A549 treated with GW870086 at 1 μM for 4 hours (cell line): ENCODE results near the gene LRRD1. TPM values are rescaled to one million over a fixed set of nuclear protein-coding genes. Genes with fewer than 3 reads are reported as not detected.

ENCODE experiments used
- total RNA-seq: library from RNA; stranded (reverse); fragments of 200-300 nt; extraction: Qiagen RNA extraction; gene quantifications from 5 replicates; pipeline ENCODE4 v1.2.3, GENCODE V29; 2022; ENCODE audit warnings: low read depth

The LRRD1 gene
- total RNA-seq = not detected in 5 replicates

GRCh38 chr7:92178928-92179924 is at the start of gene LRRD1:
Gene LRRD1 (minus strand): TSS chr7:92179142. CDS start chr7:92165202, 13,940 bp downstream.

GRCh38 chr7:92134271-92135051 is 44.5 kb downstream of the LRRD1 start, which contains the start of gene CYP51A1:
Gene CYP51A1 (minus strand): TSS chr7:92134477. CDS start chr7:92134364, 113 bp downstream.

Other genes starting within 250 kb of the LRRD1 start
- 10.0 to 16.9 TPM (median 14.5 TPM) in 5 replicates for gene AKAP9, start 238.3 kb downstream of the LRRD1 start, total RNA-seq
- gene CYP51A1, start 44.7 kb downstream of the LRRD1 start, total RNA-seq = 41.0 to 49.3 TPM (median 47.7 TPM) in 5 replicates
- gene KRIT1, start 66.8 kb upstream of the LRRD1 start, total RNA-seq = 22.8 to 28.8 TPM (median 27.1 TPM) in 5 replicates
- gene ANKIB1, start 66.8 kb upstream of the LRRD1 start, total RNA-seq = 15.3 to 22.6 TPM (median 21.1 TPM) in 5 replicates